HL-60/S4 treated with phorbol 12-myristate 13-acetate at 8.2 ng/mL for 4 days and 3 days (cell line): ENCODE data around the gene OTUB1.
"Not testable (repeated sequence)": the region's sequence is repeated elsewhere in the genome, so short reads cannot be mapped to it uniquely, and the experiment has no call there.

Experiments used
- in situ Hi-C: fragments of 300-500 bp; cut with MboI; formaldehyde crosslinking; loops from 2 replicates; pipeline ENCODE4 v1.15.0; 2022; ENCODE audit warnings: low sequenced_read_pairs

The OTUB1 gene

GRCh38 chr11:64042301-64042700 lies 56.1 kb downstream of the OTUB1 start:
- in situ Hi-C loops, result no loop called here

- in situ Hi-C loops, result no loop called here
These were observed 57.3 kb downstream of the OTUB1 start for GRCh38 chr11:64043545-64043944.

DNA sequence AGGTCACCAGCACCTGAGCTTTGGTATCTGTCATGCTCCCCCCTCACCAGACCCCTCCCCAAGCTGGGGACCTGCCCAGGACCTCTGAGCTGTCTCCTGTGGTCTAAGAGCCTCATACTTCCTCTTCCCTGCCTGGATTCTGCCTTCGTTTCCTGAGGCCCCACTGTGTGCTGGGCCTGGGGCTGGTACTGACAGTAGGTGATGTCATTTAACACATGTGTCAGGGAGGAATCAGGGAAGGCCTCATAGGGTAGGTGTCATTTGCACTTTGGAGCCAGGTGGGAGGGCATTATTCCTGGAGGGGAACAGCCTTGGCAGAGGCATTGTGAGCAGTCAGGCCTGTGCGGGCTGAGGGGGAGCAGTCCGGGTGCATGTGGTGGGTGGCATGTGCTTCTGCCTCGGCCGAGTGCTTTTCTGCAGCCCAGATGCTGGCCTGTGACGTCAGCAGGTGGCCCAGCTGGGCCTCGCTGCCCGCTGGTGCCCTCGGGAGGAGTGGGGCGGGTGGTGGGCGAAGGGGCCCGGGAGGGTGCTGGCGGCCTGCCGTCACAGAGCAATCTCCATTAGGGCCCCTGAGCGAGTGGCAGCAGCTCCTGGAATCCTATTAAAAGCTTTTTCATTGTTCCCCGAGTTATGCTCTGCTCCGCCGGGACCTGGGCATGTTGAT lies 58.6 kb downstream of the OTUB1 start:
- in situ Hi-C loops, result no loop called here

DNA sequence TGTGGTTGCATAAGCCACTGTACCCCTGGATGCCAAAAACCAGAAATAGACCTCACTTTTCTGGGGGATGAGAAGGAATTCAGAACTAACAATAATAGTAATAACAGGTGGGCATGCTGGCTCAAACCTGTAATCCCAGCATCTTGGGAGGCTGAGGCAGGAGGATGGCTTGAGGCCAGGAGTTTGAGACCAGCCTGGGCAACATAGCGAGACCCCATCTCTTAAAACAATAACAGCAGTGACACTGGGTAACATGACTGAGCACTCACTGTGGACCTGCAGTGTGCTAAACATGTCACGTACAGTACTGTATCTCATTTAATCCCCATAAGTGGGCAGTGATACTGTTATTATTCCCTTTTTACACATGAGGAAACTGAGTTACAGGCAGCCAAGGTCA lies 59.5 kb downstream of the OTUB1 start:
- in situ Hi-C loops, result no loop called here

DNA sequence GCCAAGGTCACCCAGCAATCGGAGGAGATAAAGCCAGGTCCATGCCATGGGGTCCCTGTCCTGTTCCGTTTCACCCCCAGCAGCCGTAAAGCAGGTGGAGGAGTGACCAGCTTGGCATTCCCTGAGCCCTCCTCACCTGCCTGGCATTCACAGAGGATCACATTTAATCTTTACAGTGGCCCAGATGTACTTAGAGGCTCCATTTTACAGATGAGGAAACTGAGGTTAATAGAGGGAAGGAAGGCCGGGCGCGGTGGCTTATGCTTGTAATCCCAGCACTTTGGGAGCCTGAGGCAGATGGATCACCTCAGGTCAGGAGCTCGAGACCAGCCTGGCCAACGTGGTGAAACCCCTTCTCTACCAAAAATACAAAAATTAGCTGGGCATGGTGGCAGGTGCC lies 61.1 kb downstream of the OTUB1 start:
- in situ Hi-C loops, result not testable (repeated sequence)
